B cell (primary cell): ENCODE results near the gene FAXDC2. TPM values are rescaled to one million over a fixed set of nuclear protein-coding genes. Genes with fewer than 3 reads are reported as not detected.

Source experiments
- ATAC-seq: fragments of 200-7000 bp; cut with Tn5 transposase; one replicate; pipeline ENCODE4 v1.10.0; 2021; ENCODE audit warnings: low read depth, mild to moderate bottlenecking, moderate number of reproducible peaks, moderate library complexity
- CTCF ChIA-PET: fragments of 350-600 bp; sonication (Branson Sonifier 250); formaldehyde crosslinking; loops from one replicate; lab custom pipeline; 2021; ENCODE audit warnings: antibody characterized with exemption, inconsistent platforms; lab: Charles Lee
- POLR2A ChIA-PET: fragments of 350-600 bp; sonication (Branson Sonifier 250); formaldehyde crosslinking; loops from one replicate; lab custom pipeline; 2021; ENCODE audit warnings: antibody characterized with exemption; lab: Charles Lee
- DNase-seq: peaks from one replicate; pipeline ENCODE4 v3.0.0; 2013
- H2AFZ ChIP-seq: 2 replicates; pipeline ENCODE4 v1.6.1; 2012; ENCODE audit warnings: mild to moderate bottlenecking, low read depth, low read length; ENCODE audit not compliant: insufficient read depth, poor library complexity, severe bottlenecking
- H3K27ac ChIP-seq, 2 donors: 1 replicate in 1 of 2; 2 replicates in 1 of 2; pipeline ENCODE4 v1.5.1; 2012 to 2013; ENCODE audit warnings: low read length in 2 of 2, mild to moderate bottlenecking in 2 of 2, moderate library complexity in 1 of 2
- H3K27me3 ChIP-seq, 4 experiments: fragments of 200-600 bp in 1 of 4; sonication (generic) in 1 of 4; replicated peaks in 1 of 4; 1 replicate in 2 of 4; 2 replicates in 2 of 4; pipeline versions ENCODE4 v1.6.1 to v1.7.0; 2013 to 2016; ENCODE audit warnings: low read length in 3 of 4, mild to moderate bottlenecking in 2 of 4, mixed read lengths in 1 of 4, moderate library complexity in 1 of 4; ENCODE audit not compliant: insufficient read depth in 4 of 4, control insufficient read depth in 3 of 4; ENCODE audit errors: control extremely low read depth in 1 of 4
- H3K36me3 ChIP-seq, 2 experiments: replicated peaks in 1 of 2; 1 replicate in 1 of 2; 2 replicates in 1 of 2; pipeline versions ENCODE4 v1.6.1 to v1.7.1; 2013; ENCODE audit warnings: low read length in 1 of 2; ENCODE audit not compliant: insufficient read depth in 2 of 2, control insufficient read depth in 1 of 2; ENCODE audit errors: control extremely low read depth in 1 of 2, extremely low read depth in 1 of 2
- H3K4me1 ChIP-seq, 2 donors: fragments of 200-600 bp in 1 of 2; sonication (generic) in 1 of 2; 1 replicate in 1 of 2; 2 replicates in 1 of 2; pipeline versions ENCODE4 v1.5.1 to v1.6.1; 2013 to 2017; ENCODE audit warnings: low read length in 2 of 2; ENCODE audit not compliant: control insufficient read depth in 2 of 2, insufficient read depth in 2 of 2
- H3K4me2 ChIP-seq: replicated peaks from 2 replicates; pipeline ENCODE3; 2012; ENCODE audit warnings: mild to moderate bottlenecking, low read depth, low read length; ENCODE audit not compliant: poor library complexity, severe bottlenecking
- H3K4me3 ChIP-seq, 5 experiments: fragments of 200-600 bp in 1 of 5; sonication (generic) in 1 of 5; 1 replicate in 3 of 5; 2 replicates in 2 of 5; pipeline versions ENCODE4 v1.5.1 to v1.7.0; 2011 to 2016; ENCODE audit warnings: low read length in 4 of 5, mild to moderate bottlenecking in 4 of 5, low read depth in 2 of 5, control low read depth in 1 of 5, moderate library complexity in 1 of 5; ENCODE audit not compliant: insufficient read depth in 1 of 5; ENCODE audit errors: control extremely low read depth in 1 of 5, extremely low read depth in 1 of 5
- H3K79me2 ChIP-seq: fragments of 200-600 bp; sonication (generic); one replicate; pipeline ENCODE4 v1.6.0; 2016; ENCODE audit warnings: low read length; ENCODE audit not compliant: control insufficient read depth, insufficient read depth
- H3K9ac ChIP-seq: fragments of 200-600 bp; sonication (generic); 2 replicates; pipeline ENCODE4 v1.6.1; 2017; ENCODE audit warnings: mild to moderate bottlenecking, low read length, moderate library complexity
- H3K9me3 ChIP-seq, 3 donors: one replicate each; pipeline versions ENCODE4 v1.6.1 to v1.7.1; 2013; ENCODE audit warnings: low read length in 2 of 3; ENCODE audit not compliant: control insufficient read depth in 2 of 3, insufficient read depth in 1 of 3; ENCODE audit errors: control extremely low read depth in 1 of 3
- H4K20me1 ChIP-seq: 2 replicates; pipeline ENCODE4 v1.6.0; 2012; ENCODE audit warnings: mild to moderate bottlenecking, low read length; ENCODE audit not compliant: insufficient read depth, control insufficient read depth, poor library complexity, severe bottlenecking
- H3K27ac Mint-ChIP-seq: one replicate; pipeline ENCODE4 v1.8.0; 2021; ENCODE audit warnings: mixed read lengths
- H3K27me3 Mint-ChIP-seq: one replicate; pipeline ENCODE4 v1.8.0; 2021; ENCODE audit warnings: mixed read lengths
- H3K4me1 Mint-ChIP-seq: one replicate; pipeline ENCODE4 v1.8.0; 2021; ENCODE audit warnings: mixed read lengths
- H3K4me3 Mint-ChIP-seq: one replicate; pipeline ENCODE4 v1.8.0; 2021; ENCODE audit warnings: mixed read lengths
- H3K9me3 Mint-ChIP-seq: one replicate; pipeline ENCODE4 v1.8.0; 2022; ENCODE audit warnings: mixed read lengths; ENCODE audit not compliant: insufficient read depth
- CTCF ChIP-seq: fragments of 200-600 bp; IDR thresholded peaks from one replicate; pipeline ENCODE4 v1.8.0; 2022; ENCODE audit warnings: antibody characterized with exemption, mild to moderate bottlenecking
- EZH2 ChIP-seq: IDR thresholded peaks from 2 replicates; pipeline ENCODE4 v1.6.1; 2012; ENCODE audit warnings: borderline replicate concordance, low read depth, mild to moderate bottlenecking, moderate library complexity, low read length; ENCODE audit not compliant: insufficient read depth, poor library complexity, severe bottlenecking
- WGBS: methylation state at CpG from one replicate; pipeline ENCODE4 v1.1.5; 2013; ENCODE audit warnings: missing lambda C conversion rate; ENCODE audit not compliant: insufficient coverage; 5-methylcytosine and 5-hydroxymethylcytosine counted together
- intact Hi-C: fragments of 100-400 bp; cut with micrococcal nuclease; formaldehyde crosslinking; loops from one replicate; pipeline ENCODE4 v1.10.0; 2022
- polyA plus RNA-seq: library from polyadenylated mRNA; depleted of rRNA; stranded (reverse); fragments of >200 nt; gene quantifications from 2 replicates; pipeline ENCODE4 v1.2.3, GENCODE V29; 2012
- total RNA-seq, 2 donors: library from RNA; stranded (reverse); fragments of 120-200 nt in 1 of 2; gene quantifications; 1 replicate in 1 of 2; 2 replicates in 1 of 2; pipeline versions ENCODE4 v1.2.3 to v1.2.4, GENCODE V29; 2013 to 2022

FAXDC2 gene
- total and polyA plus RNA-seq, 2 donors (not counting 1 experiment from before 2014, with no cell fraction given) = 0.07 TPM; not detected in 1

GRCh38 chr5:154815025-154815424 is 35.4 kb downstream of the FAXDC2 start:
- Histone ChIP-seq H3K36me3 (peaks cover 5 to 56% of the 10 kb centered on the region in 2 experiments), H3K27me3 (no peaks in the 10 kb centered on the region), H3K9ac (no peak overlapping the region), H3K9me3 (no peaks in the 10 kb centered on the region), H3K4me1 (peaks cover 21 to 25% of the 10 kb centered on the region in 2 donors), H4K20me1 (peaks cover 19% of the 10 kb centered on the region), H2AFZ (no peak overlapping the region), H3K4me2 (no peak overlapping the region), H3K79me2 (no peaks in the 10 kb centered on the region), H3K27ac (no peak overlapping the region), H3K4me3 (no peak overlapping the region)
- Mint-ChIP-seq H3K9me3 (no peaks in the 10 kb centered on the region), H3K27ac (no peak overlapping the region), H3K27me3 (no peaks in the 10 kb centered on the region), H3K4me3 (no peak overlapping the region), H3K4me1 (peaks cover 20% of the 10 kb centered on the region)
- WGBS = 98% methylated on average over 11 of the region's 11 CpGs
- intact Hi-C loops = no loop called here
- POLR2A ChIA-PET = no interaction called here
- no peak for ATAC-seq
- TF ChIP-seq EZH2 (no peak), CTCF (no peak)
- DNase-seq = no peak
- CTCF ChIA-PET = interaction anchor here (0.7 to 7.7 kb wide), 2 partner anchors 37 to 165 kb away, joined by 5 to 84 read pairs; no protein-coding TSS in a partner anchor

GRCh38 chr5:154813736-154814135 is 36.7 kb downstream of the FAXDC2 start:
- H3K4me2 ChIP-seq = peak overlapping the region; percentile 33
- no peaks in the 10 kb centered on the region for H3K9me3 Mint-ChIP-seq
- H4K20me1 ChIP-seq = peaks cover 19% of the 10 kb centered on the region
- peaks cover 5 to 66% of the 10 kb centered on the region in 2 experiments for H3K36me3 ChIP-seq
- TF ChIP-seq EZH2 (no peak), CTCF (no peak)
- H3K9ac ChIP-seq = no peak overlapping the region
- DNase-seq (peak; percentile 51), ATAC-seq (peak; percentile 56)
- no peaks in the 10 kb centered on the region for H3K27me3 ChIP-seq
- peak overlapping the region; percentile 85 for H3K27ac Mint-ChIP-seq
- H3K27ac ChIP-seq = peak overlapping the region in 1 of 2 donors; percentile 81
- H3K9me3 ChIP-seq = no peaks in the 10 kb centered on the region
- intact Hi-C loops = loop anchor here (2.0 kb wide), 1 partner anchor 59 kb away; the partner anchor contains the start of gene LARP1
- H3K4me1 Mint-ChIP-seq = peaks cover 20% of the 10 kb centered on the region
- POLR2A ChIA-PET = no interaction called here
- CTCF ChIA-PET = interaction anchor here (7.7 kb wide), 1 partner anchor 164 kb away, joined by 84 read pairs; no protein-coding TSS in a partner anchor
- H3K4me3 ChIP-seq = no peak overlapping the region
- no peaks in the 10 kb centered on the region for H3K79me2 ChIP-seq
- no peak overlapping the region for H2AFZ ChIP-seq
- WGBS = no CpG with 5 or more reads among the region's 10 CpGs
- peaks cover 21 to 25% of the 10 kb centered on the region in 2 donors for H3K4me1 ChIP-seq
- no peaks in the 10 kb centered on the region for H3K27me3 Mint-ChIP-seq
- H3K4me3 Mint-ChIP-seq = no peak overlapping the region
